IMR-90 (cell line): ENCODE data around the gene ARHGAP28. TPM values are rescaled to one million over a fixed set of nuclear protein-coding genes. Genes with fewer than 3 reads are reported as not detected.

ENCODE experiments used
- ATAC-seq: fragments of 200-7000 bp; cut with Tn5 transposase; 2 replicates; pipeline ENCODE4 v1.9.1; 2020; ENCODE audit warnings: low read depth, mild to moderate bottlenecking, moderate library complexity
- BruUV-seq: library from RNA; stranded (reverse); fragments of 400-500 nt; replicated peaks from 2 replicates; lab custom pipeline; 2021; lab: Mats Ljungman, UMichigan
- CTCF ChIA-PET: fragments of 300-600 bp; formaldehyde crosslinking; extraction: SDS; loops from one replicate; lab custom pipeline; 2021; ENCODE audit warnings: antibody characterized with exemption; lab: Yijun Ruan, JAX
- POLR2A ChIA-PET: fragments of 300-600 bp; sonication (Branson Sonifier 250); formaldehyde crosslinking; loops from one replicate; lab custom pipeline; 2022; ENCODE audit warnings: antibody characterized with exemption; ENCODE audit not compliant: unreplicated experiment; lab: Charles Lee
- DNase-seq: peaks from one replicate; pipeline ENCODE4 v3.0.0; 2013
- H2AFZ ChIP-seq: replicated peaks from 2 replicates; pipeline ENCODE3; 2013; ENCODE audit warnings: low read length, mild to moderate bottlenecking; ENCODE audit not compliant: poor library complexity
- H2AK5ac ChIP-seq: 2 replicates; pipeline ENCODE4 v1.6.1; 2013; ENCODE audit warnings: low read depth, low read length, inconsistent platforms
- H2AK9ac ChIP-seq: replicated peaks from 2 replicates; pipeline ENCODE3; 2013; ENCODE audit warnings: mild to moderate bottlenecking, low read depth, low read length, moderate library complexity; ENCODE audit not compliant: poor library complexity
- H2BK120ac ChIP-seq: 2 replicates; pipeline ENCODE4 v1.6.1; 2013; ENCODE audit warnings: low read depth, low read length, inconsistent platforms
- H2BK15ac ChIP-seq: 3 replicates; pipeline ENCODE4 v1.6.1; 2013; ENCODE audit warnings: low read depth, low read length, inconsistent platforms
- H2BK20ac ChIP-seq: 2 replicates; pipeline ENCODE4 v1.6.1; 2013; ENCODE audit warnings: low read depth, mild to moderate bottlenecking, inconsistent platforms, low read length, moderate library complexity
- H2BK5ac ChIP-seq: 2 replicates; pipeline ENCODE4 v1.6.1; 2013; ENCODE audit warnings: mild to moderate bottlenecking, low read depth, low read length, inconsistent platforms; ENCODE audit not compliant: poor library complexity, severe bottlenecking
- H3K14ac ChIP-seq: replicated peaks from 2 replicates; pipeline ENCODE4 v1.6.1; 2013; ENCODE audit warnings: low read depth, low read length, inconsistent platforms
- H3K18ac ChIP-seq: 2 replicates; pipeline ENCODE4 v1.6.1; 2013; ENCODE audit warnings: low read depth, low read length, control low read depth
- H3K23ac ChIP-seq: 2 replicates; pipeline ENCODE4 v1.6.1; 2013; ENCODE audit warnings: low read depth, low read length, inconsistent platforms
- H3K27ac ChIP-seq: 2 replicates; pipeline ENCODE4 v1.5.1; 2013; ENCODE audit warnings: mild to moderate bottlenecking, control low read depth, low read length; ENCODE audit not compliant: insufficient read depth
- H3K27me3 ChIP-seq: 2 replicates; pipeline ENCODE4 v1.6.1; 2013; ENCODE audit warnings: low read length; ENCODE audit not compliant: control insufficient read depth, insufficient read depth
- H3K36me3 ChIP-seq: 2 replicates; pipeline ENCODE4 v1.6.1; 2013; ENCODE audit warnings: low read length, mixed read lengths; ENCODE audit not compliant: control insufficient read depth, insufficient read depth
- H3K4ac ChIP-seq: 2 replicates; pipeline ENCODE4 v1.6.1; 2013; ENCODE audit warnings: low read depth, low read length, inconsistent platforms
- H3K4me1 ChIP-seq: 2 replicates; pipeline ENCODE4 v1.6.1; 2013; ENCODE audit warnings: low read length, mixed read lengths; ENCODE audit not compliant: control insufficient read depth, insufficient read depth
- H3K4me2 ChIP-seq: 2 replicates; pipeline ENCODE4 v1.6.1; 2013; ENCODE audit warnings: low read depth, mild to moderate bottlenecking, control low read depth, low read length, moderate library complexity
- H3K4me3 ChIP-seq: 2 replicates; pipeline ENCODE4 v1.5.1; 2013; ENCODE audit warnings: low read depth, mild to moderate bottlenecking, control low read depth, low read length, moderate library complexity; ENCODE audit not compliant: insufficient read depth
- H3K56ac ChIP-seq: 2 replicates; pipeline ENCODE4 v1.6.1; 2013; ENCODE audit warnings: low read length, inconsistent platforms; ENCODE audit not compliant: insufficient read depth; ENCODE audit errors: extremely low read depth
- H3K79me1 ChIP-seq, 2 experiments: 2 replicates each; pipeline ENCODE4 v1.6.1; 2013; ENCODE audit warnings: low read length in 2 of 2, inconsistent platforms in 1 of 2, low read depth in 1 of 2
- H3K9ac ChIP-seq: 2 replicates; pipeline ENCODE4 v1.6.1; 2013; ENCODE audit warnings: low read depth, low read length, control low read depth
- H3K9me1 ChIP-seq: 2 replicates; pipeline ENCODE4 v1.6.1; 2013; ENCODE audit warnings: low read length, inconsistent platforms; ENCODE audit not compliant: insufficient read depth
- H3K9me3 ChIP-seq: 2 replicates; pipeline ENCODE4 v1.6.1; 2013; ENCODE audit warnings: low read length; ENCODE audit not compliant: control insufficient read depth, insufficient read depth
- H4K20me1 ChIP-seq: 2 replicates; pipeline ENCODE4 v1.6.1; 2013; ENCODE audit warnings: low read length, inconsistent platforms; ENCODE audit not compliant: insufficient read depth
- H4K5ac ChIP-seq: 2 replicates; pipeline ENCODE4 v1.6.1; 2013; ENCODE audit warnings: mild to moderate bottlenecking, low read depth, low read length, control low read depth
- H4K8ac ChIP-seq, 2 experiments: 2 replicates each; pipeline ENCODE4 v1.6.1; 2013; ENCODE audit warnings: low read depth in 2 of 2, low read length in 2 of 2, control low read depth in 1 of 2, inconsistent platforms in 1 of 2
- H4K91ac ChIP-seq: 2 replicates; pipeline ENCODE4 v1.6.1; 2013; ENCODE audit warnings: low read depth, low read length, inconsistent platforms; ENCODE audit not compliant: insufficient read depth
- CEBPB ChIP-seq: IDR thresholded peaks from 2 replicates; pipeline ENCODE4 v1.6.1; 2012; ENCODE audit warnings: low read depth, low read length, improper control_type of control experiment
- MAZ ChIP-seq: IDR thresholded peaks from 2 replicates; pipeline ENCODE4 v1.6.1; 2012; ENCODE audit warnings: low read depth, mild to moderate bottlenecking, low read length, improper control_type of control experiment, moderate library complexity, borderline replicate concordance
- MXI1 ChIP-seq: IDR thresholded peaks from 2 replicates; pipeline ENCODE4 v1.6.1; 2012; ENCODE audit warnings: low read depth, mild to moderate bottlenecking, low read length, moderate library complexity, borderline replicate concordance
- WGBS, 2 experiments: methylation state at CpG; one replicate each; pipeline versions ENCODE4 v1.1.5 to v1.1.7; 2013; ENCODE audit warnings: missing lambda C conversion rate in 2 of 2; ENCODE audit not compliant: insufficient read length in 1 of 2; ENCODE audit errors: extremely low coverage in 2 of 2; 5-methylcytosine and 5-hydroxymethylcytosine counted together
- dilution Hi-C: fragments of 300-500 bp; cut with HindIII; formaldehyde crosslinking; loops from one replicate; pipeline ENCODE4 v1.14.3; 2018; ENCODE audit warnings: low sequenced_read_pairs; ENCODE audit not compliant: unreplicated experiment
- in situ Hi-C: fragments of 300-500 bp; cut with MboI; formaldehyde crosslinking; loops from 3 replicates; pipeline ENCODE4 v1.14.3; 2019; ENCODE audit warnings: low sequenced_read_pairs, inconsistent platforms, mixed read lengths
- intact Hi-C: fragments of 100-400 bp; cut with micrococcal nuclease; formaldehyde crosslinking; loops from 2 replicates; pipeline ENCODE4 v1.10.0; 2022
- polyA plus RNA-seq, 3 experiments: library from polyadenylated mRNA; depleted of rRNA; stranded (reverse); fragments of >200 nt; gene quantifications; 2 replicates each; pipeline ENCODE4 v1.2.3, GENCODE V29; 2012; ENCODE audit warnings: low replicate concordance in 1 of 3
- total RNA-seq: library from RNA; depleted of rRNA; stranded (reverse); fragments of >200 nt; gene quantifications from 2 replicates; pipeline ENCODE4 v1.2.3, GENCODE V29; 2012
- TF ChIP-seq, protein P1 (sequence below): fragments of 150-350 bp; IDR thresholded peaks from 2 replicates; pipeline ENCODE4 v1.6.1; 2016; ENCODE audit warnings: low read depth, mild to moderate bottlenecking, low read length, moderate library complexity, borderline replicate concordance

Gene ARHGAP28
- total and polyA plus RNA-seq, 2 of the 4 experiments (the other 2 are of a cell fraction) = 1.8 to 3.8 TPM

DNA sequence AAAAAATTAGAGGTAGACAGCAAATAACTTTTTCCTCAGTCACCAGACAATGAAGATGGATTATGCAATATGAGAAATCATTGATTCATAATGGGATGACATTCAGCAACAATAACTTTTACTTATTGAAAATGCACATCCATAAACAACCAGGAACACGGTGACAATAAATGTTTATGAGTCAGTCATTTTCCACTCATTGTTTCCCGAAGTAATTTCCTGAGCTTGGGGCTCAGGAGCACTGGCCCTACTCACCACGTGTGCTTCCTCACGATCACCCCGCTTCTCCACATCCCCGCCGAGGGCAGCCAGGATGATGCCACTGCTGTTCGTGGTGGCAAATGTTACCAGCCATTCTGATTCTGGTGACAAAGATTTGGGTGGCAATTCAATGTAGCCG, 231.8 kb downstream of the ARHGAP28 start:
- no peak overlapping the region for H3K23ac ChIP-seq
- no peak overlapping the region for H3K18ac ChIP-seq
- H2AK5ac ChIP-seq = no peak overlapping the region
- CTCF ChIA-PET = interaction anchor here (0.7 kb wide), 1 partner anchor 216 kb away, joined by 3 read pairs; no protein-coding TSS in a partner anchor
- H3K4me3 ChIP-seq = no peak overlapping the region
- H3K9me3 ChIP-seq = no peaks in the 10 kb centered on the region
- H2BK120ac ChIP-seq = no peak overlapping the region
- no peaks in the 10 kb centered on the region for H3K27me3 ChIP-seq
- BruUV-seq = no TSS peak
- no peak overlapping the region for H3K14ac ChIP-seq
- H3K4me2 ChIP-seq = no peak overlapping the region
- H3K4me1 ChIP-seq = no peaks in the 10 kb centered on the region
- peaks cover 8% of the 10 kb centered on the region; the same call in 1 of the 2 replicates for H3K36me3 ChIP-seq
- H3K79me1 ChIP-seq = no peaks in the 10 kb centered on the region
- DNase-seq (no peak), ATAC-seq (no peak)
- intact Hi-C loops = no loop called here
- no peak overlapping the region for H3K56ac ChIP-seq
- no peak overlapping the region for H2AK9ac ChIP-seq
- no peak overlapping the region for H2BK15ac ChIP-seq
- WGBS, 2 experiments = 84% methylated on average over 3 of the region's 9 CpGs; no CpG with 5 or more reads in 1 of the 2 experiments
- POLR2A ChIA-PET = no interaction called here
- no peak overlapping the region for H2AFZ ChIP-seq
- no peak for TF ChIP-seq MAZ
- peak; percentile 24; the same call in 1 of the 2 replicates for TF ChIP-seq CEBPB
- TF ChIP-seq, protein P1, sequence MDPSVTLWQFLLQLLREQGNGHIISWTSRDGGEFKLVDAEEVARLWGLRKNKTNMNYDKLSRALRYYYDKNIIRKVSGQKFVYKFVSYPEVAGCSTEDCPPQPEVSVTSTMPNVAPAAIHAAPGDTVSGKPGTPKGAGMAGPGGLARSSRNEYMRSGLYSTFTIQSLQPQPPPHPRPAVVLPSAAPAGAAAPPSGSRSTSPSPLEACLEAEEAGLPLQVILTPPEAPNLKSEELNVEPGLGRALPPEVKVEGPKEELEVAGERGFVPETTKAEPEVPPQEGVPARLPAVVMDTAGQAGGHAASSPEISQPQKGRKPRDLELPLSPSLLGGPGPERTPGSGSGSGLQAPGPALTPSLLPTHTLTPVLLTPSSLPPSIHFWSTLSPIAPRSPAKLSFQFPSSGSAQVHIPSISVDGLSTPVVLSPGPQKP = no peak
- TF ChIP-seq MXI1 = no peak
- no peak overlapping the region for H2BK5ac ChIP-seq
- H4K91ac ChIP-seq = no peak overlapping the region
- H4K20me1 ChIP-seq = no peaks in the 10 kb centered on the region
- in situ Hi-C loops = no loop called here
- no peak overlapping the region for H2BK20ac ChIP-seq
- H3K9ac ChIP-seq = no peak overlapping the region
- dilution Hi-C loops = no loop called here
- H4K8ac ChIP-seq = no peak overlapping the region
- H3K9me1 ChIP-seq = no peaks in the 10 kb centered on the region
- H3K27ac ChIP-seq = no peak overlapping the region
- no peak overlapping the region for H3K4ac ChIP-seq
- no peak overlapping the region for H4K5ac ChIP-seq
